ENCODE results near the gene KCNIP1. TPM values are rescaled to one million over a fixed set of nuclear protein-coding genes. Genes with fewer than 3 reads are reported as not detected.

Gene KCNIP1
- total RNA-seq, 1 donor from 2014 or later = not detected

- Mint-ChIP-seq H3K4me1 (ENCODE audit: low read depth) (no peaks in the 10 kb centered on the region), H3K4me3 (no peak overlapping the region), H3K9me3 (no peaks in the 10 kb centered on the region), H3K27me3 (ENCODE audit: insufficient read depth) (peaks cover 14% of the 10 kb centered on the region), H3K36me3 (ENCODE audit: low read depth) (no peaks in the 10 kb centered on the region), H3K27ac (no peak overlapping the region)
- intact Hi-C loops (cut with micrococcal nuclease) = no loop called here
- DNase-seq (ENCODE audit: low spot score) = no peak
Measured at GRCh38 chr5:170589643-170590042, 85.8 kb downstream of the KCNIP1 start.

GRCh38 chr5:170590566-170590965 is 86.7 kb downstream of the KCNIP1 start:
- Mint-ChIP-seq H3K36me3 (ENCODE audit: low read depth) (no peaks in the 10 kb centered on the region), H3K27ac (no peak overlapping the region), H3K4me3 (no peak overlapping the region), H3K4me1 (ENCODE audit: low read depth) (no peaks in the 10 kb centered on the region), H3K27me3 (ENCODE audit: insufficient read depth) (peaks cover 14% of the 10 kb centered on the region), H3K9me3 (no peaks in the 10 kb centered on the region)
- intact Hi-C loops (cut with micrococcal nuclease) = no loop called here
- DNase-seq (ENCODE audit: low spot score) = no peak

- H3K36me3 Mint-ChIP-seq (ENCODE audit: low read depth) = no peaks in the 10 kb centered on the region
- DNase-seq (ENCODE audit: low spot score) = no peak
- H3K9me3 Mint-ChIP-seq = no peaks in the 10 kb centered on the region
- intact Hi-C loops (cut with micrococcal nuclease) = no loop called here
- no peak overlapping the region for H3K4me3 Mint-ChIP-seq
- no peaks in the 10 kb centered on the region for H3K4me1 Mint-ChIP-seq (ENCODE audit: low read depth)
- peaks cover 14% of the 10 kb centered on the region for H3K27me3 Mint-ChIP-seq (ENCODE audit: insufficient read depth)
- H3K27ac Mint-ChIP-seq = no peak overlapping the region
Measured at GRCh38 chr5:170591054-170591453, 87.2 kb downstream of the KCNIP1 start.

GRCh38 chr5:170596482-170597044 is 92.7 kb downstream of the KCNIP1 start:
- intact Hi-C loops (cut with micrococcal nuclease) = loop anchor here (1.0 kb wide), 1 partner anchor 24 kb away; no protein-coding TSS in a partner anchor
- H3K4me3 Mint-ChIP-seq = no peak overlapping the region
- peaks cover 22% of the 10 kb centered on the region for H3K27me3 Mint-ChIP-seq (ENCODE audit: insufficient read depth)
- H3K27ac Mint-ChIP-seq = no peak overlapping the region
- DNase-seq (ENCODE audit: low spot score) = no peak
- no peaks in the 10 kb centered on the region for H3K9me3 Mint-ChIP-seq
- H3K4me1 Mint-ChIP-seq (ENCODE audit: low read depth) = peaks cover 20% of the 10 kb centered on the region
- no peaks in the 10 kb centered on the region for H3K36me3 Mint-ChIP-seq (ENCODE audit: low read depth)

- DNase-seq (ENCODE audit: low spot score) = no peak
- intact Hi-C loops (cut with micrococcal nuclease) = loop anchor here (1.0 kb wide), 1 partner anchor 25 kb away; no protein-coding TSS in a partner anchor
- Mint-ChIP-seq H3K27me3 (ENCODE audit: insufficient read depth) (peaks cover 22% of the 10 kb centered on the region), H3K9me3 (no peaks in the 10 kb centered on the region), H3K4me1 (ENCODE audit: low read depth) (peaks cover 20% of the 10 kb centered on the region), H3K27ac (no peak overlapping the region), H3K4me3 (no peak overlapping the region), H3K36me3 (ENCODE audit: low read depth) (no peaks in the 10 kb centered on the region)
Measured at GRCh38 chr5:170597109-170597751, 93.4 kb downstream of the KCNIP1 start.

- Mint-ChIP-seq H3K9me3 (no peaks in the 10 kb centered on the region), H3K4me1 (ENCODE audit: low read depth) (peaks cover 20% of the 10 kb centered on the region), H3K4me3 (no peak overlapping the region), H3K27me3 (ENCODE audit: insufficient read depth) (peaks cover 19% of the 10 kb centered on the region), H3K36me3 (ENCODE audit: low read depth) (no peaks in the 10 kb centered on the region), H3K27ac (no peak overlapping the region)
- intact Hi-C loops (cut with micrococcal nuclease) = loop anchor here (1.0 kb wide), 1 partner anchor 26 kb away; no protein-coding TSS in a partner anchor
- no peak for DNase-seq (ENCODE audit: low spot score)
Measured at GRCh38 chr5:170597872-170598271, 94.1 kb downstream of the KCNIP1 start.

- Mint-ChIP-seq H3K4me1 (ENCODE audit: low read depth) (peaks cover 20% of the 10 kb centered on the region), H3K9me3 (no peaks in the 10 kb centered on the region), H3K36me3 (ENCODE audit: low read depth) (no peaks in the 10 kb centered on the region), H3K4me3 (no peak overlapping the region), H3K27ac (no peak overlapping the region), H3K27me3 (ENCODE audit: insufficient read depth) (peaks cover 13% of the 10 kb centered on the region)
- intact Hi-C loops (cut with micrococcal nuclease) = no loop called here
- DNase-seq (ENCODE audit: low spot score) = no peak
Measured at GRCh38 chr5:170599756-170600155, 95.9 kb downstream of the KCNIP1 start.

GRCh38 chr5:170601619-170602018 is 97.8 kb downstream of the KCNIP1 start:
- no peak overlapping the region for H3K27ac Mint-ChIP-seq
- H3K9me3 Mint-ChIP-seq = no peaks in the 10 kb centered on the region
- H3K36me3 Mint-ChIP-seq (ENCODE audit: low read depth) = no peaks in the 10 kb centered on the region
- DNase-seq (ENCODE audit: low spot score) = no peak
- H3K27me3 Mint-ChIP-seq (ENCODE audit: insufficient read depth) = peaks cover 16% of the 10 kb centered on the region
- no peak overlapping the region for H3K4me3 Mint-ChIP-seq
- intact Hi-C loops (cut with micrococcal nuclease) = no loop called here
- H3K4me1 Mint-ChIP-seq (ENCODE audit: low read depth) = peaks cover 20% of the 10 kb centered on the region

GRCh38 chr5:170603109-170603508 is 99.3 kb downstream of the KCNIP1 start:
- Mint-ChIP-seq H3K4me1 (ENCODE audit: low read depth) (peaks cover 6% of the 10 kb centered on the region), H3K36me3 (ENCODE audit: low read depth) (no peaks in the 10 kb centered on the region), H3K27ac (no peak overlapping the region), H3K9me3 (no peaks in the 10 kb centered on the region), H3K27me3 (ENCODE audit: insufficient read depth) (peaks cover 4% of the 10 kb centered on the region), H3K4me3 (no peak overlapping the region)
- intact Hi-C loops (cut with micrococcal nuclease) = no loop called here
- DNase-seq (ENCODE audit: low spot score) = no peak

- DNase-seq (ENCODE audit: low spot score) = peak; percentile 8
- H3K9me3 Mint-ChIP-seq = no peaks in the 10 kb centered on the region
- H3K27ac Mint-ChIP-seq = no peak overlapping the region
- H3K36me3 Mint-ChIP-seq (ENCODE audit: low read depth) = no peaks in the 10 kb centered on the region
- no peak overlapping the region for H3K4me3 Mint-ChIP-seq
- intact Hi-C loops (cut with micrococcal nuclease) = loop anchor here (1.0 kb wide), 2 partner anchors 19 to 29 kb away; no protein-coding TSS in a partner anchor
- H3K4me1 Mint-ChIP-seq (ENCODE audit: low read depth) = no peaks in the 10 kb centered on the region
- H3K27me3 Mint-ChIP-seq (ENCODE audit: insufficient read depth) = peaks cover 3% of the 10 kb centered on the region
Measured at GRCh38 chr5:170603578-170604565, 100.1 kb downstream of the KCNIP1 start.

GRCh38 chr5:170606941-170607340 is 103.1 kb downstream of the KCNIP1 start:
- Mint-ChIP-seq H3K27me3 (ENCODE audit: insufficient read depth) (peaks cover 5% of the 10 kb centered on the region), H3K9me3 (no peaks in the 10 kb centered on the region), H3K27ac (no peak overlapping the region), H3K36me3 (ENCODE audit: low read depth) (no peaks in the 10 kb centered on the region), H3K4me3 (no peak overlapping the region), H3K4me1 (ENCODE audit: low read depth) (no peaks in the 10 kb centered on the region)
- DNase-seq (ENCODE audit: low spot score) = no peak
- intact Hi-C loops (cut with micrococcal nuclease) = no loop called here

- intact Hi-C loops (cut with micrococcal nuclease) = no loop called here
- Mint-ChIP-seq H3K4me3 (no peak overlapping the region), H3K36me3 (ENCODE audit: low read depth) (no peaks in the 10 kb centered on the region), H3K9me3 (no peaks in the 10 kb centered on the region), H3K27me3 (ENCODE audit: insufficient read depth) (peaks cover 8% of the 10 kb centered on the region), H3K27ac (no peak overlapping the region), H3K4me1 (ENCODE audit: low read depth) (no peaks in the 10 kb centered on the region)
- no peak for DNase-seq (ENCODE audit: low spot score)
Measured at GRCh38 chr5:170611449-170612090, 107.8 kb downstream of the KCNIP1 start.
